DMS 273 (cell line): Measurements from ENCODE around the gene UBE3C.

ENCODE experiments used
- DNase-seq: peaks from one replicate; lab custom pipeline; 2025; ENCODE audit not compliant: unreplicated experiment; lab: John Stamatoyannopoulos, UW

UBE3C gene

GRCh38 chr7:157284229-157285014 is 145.7 kb downstream of the UBE3C start:
- no peak for DNase-seq

- DNase-seq, result no peak
These were observed 152.8 kb downstream of the UBE3C start for GRCh38 chr7:157291404-157292080.

GRCh38 chr7:157292258-157292657 is 153.5 kb downstream of the UBE3C start:
- no peak for DNase-seq

- no peak for DNase-seq
These were observed 154.2 kb downstream of the UBE3C start for GRCh38 chr7:157292770-157293412.

DNA sequence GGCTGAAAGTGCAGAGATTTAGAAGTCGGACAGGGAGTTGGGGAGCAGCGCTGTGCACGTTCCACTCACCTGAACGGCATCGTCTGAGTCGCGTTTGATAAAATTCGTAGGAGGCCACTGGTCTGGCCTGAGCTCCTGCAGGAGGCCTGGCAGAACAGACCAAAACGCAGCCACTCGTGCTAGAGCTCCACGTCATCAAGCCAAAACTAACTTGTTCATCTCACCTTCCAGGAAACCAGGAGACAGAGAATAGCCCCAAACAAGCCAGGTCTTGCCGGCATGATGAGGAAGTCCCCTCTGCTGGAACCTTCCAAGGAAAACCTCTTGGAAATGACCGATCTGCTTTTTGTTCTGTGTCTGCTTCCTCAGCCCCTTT is 154.7 kb downstream of the UBE3C start:
- no peak for DNase-seq

DNA sequence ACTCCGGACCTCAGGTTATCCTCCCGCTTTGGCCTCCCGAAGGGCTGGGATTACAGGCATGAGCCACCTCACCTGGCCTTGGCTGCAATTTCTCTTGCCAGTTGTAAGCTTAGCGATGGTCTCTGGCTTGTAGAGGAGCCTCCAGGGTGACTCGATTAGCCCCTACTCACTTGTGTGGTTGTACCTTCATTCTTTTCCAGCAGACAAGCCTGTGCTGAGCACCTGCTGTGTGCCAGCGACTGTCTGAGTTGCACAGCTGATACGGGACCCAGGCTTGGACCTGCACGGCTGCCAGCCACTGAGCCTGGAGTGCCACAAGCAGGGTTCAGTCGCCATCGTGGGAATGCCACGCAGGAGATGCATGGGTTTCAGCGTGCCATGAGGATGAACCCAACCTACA is 156.0 kb downstream of the UBE3C start:
- DNase-seq, result no peak

DNA sequence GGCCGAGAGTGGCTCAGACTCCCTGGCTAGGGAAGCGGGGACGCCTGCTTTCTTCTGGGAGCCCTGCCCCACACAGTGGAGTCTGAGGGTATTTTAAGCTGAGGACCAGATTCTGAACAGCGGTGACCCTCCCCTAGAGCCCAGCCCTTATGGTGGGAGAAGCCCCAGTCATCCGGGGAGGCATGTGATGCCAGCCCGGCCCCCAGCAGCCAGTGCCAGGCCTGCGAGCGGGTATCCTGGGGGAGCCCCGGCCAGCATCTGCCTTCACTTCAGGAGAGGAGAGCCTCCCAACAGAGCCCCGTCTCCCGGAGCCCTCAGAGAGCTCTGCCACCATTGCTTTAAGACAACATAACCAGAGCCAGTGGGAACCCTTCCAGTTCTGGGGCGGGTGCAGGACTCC is 156.6 kb downstream of the UBE3C start:
- DNase-seq, result no peak

DNA sequence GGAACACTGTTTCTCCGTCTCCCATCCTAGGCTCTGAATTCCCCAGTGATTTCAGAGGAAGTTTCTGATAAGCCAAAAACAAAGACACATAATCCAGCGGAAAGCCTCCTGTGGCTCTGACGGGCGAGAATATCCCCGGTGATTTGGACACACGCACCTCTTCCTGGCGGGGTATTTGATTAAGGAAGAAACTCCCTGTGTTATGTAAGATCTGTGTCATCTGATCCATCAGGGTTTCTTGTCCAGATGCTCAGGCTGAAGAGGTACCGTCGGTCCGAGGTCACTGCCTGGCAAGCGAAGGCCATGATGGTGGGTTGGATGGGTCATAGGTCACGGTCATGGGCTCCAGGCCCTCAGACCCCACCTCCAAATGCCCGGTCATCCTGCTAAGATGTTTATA is 158.5 kb downstream of the UBE3C start:
- DNase-seq, result no peak

GRCh38 chr7:157299317-157299612 is 160.5 kb downstream of the UBE3C start:
- no peak for DNase-seq

GRCh38 chr7:157299613-157300368 is 161.1 kb downstream of the UBE3C start:
- DNase-seq, result peak; percentile 35

- no peak for DNase-seq
These were observed 161.7 kb downstream of the UBE3C start for GRCh38 chr7:157300369-157300825.

DNA sequence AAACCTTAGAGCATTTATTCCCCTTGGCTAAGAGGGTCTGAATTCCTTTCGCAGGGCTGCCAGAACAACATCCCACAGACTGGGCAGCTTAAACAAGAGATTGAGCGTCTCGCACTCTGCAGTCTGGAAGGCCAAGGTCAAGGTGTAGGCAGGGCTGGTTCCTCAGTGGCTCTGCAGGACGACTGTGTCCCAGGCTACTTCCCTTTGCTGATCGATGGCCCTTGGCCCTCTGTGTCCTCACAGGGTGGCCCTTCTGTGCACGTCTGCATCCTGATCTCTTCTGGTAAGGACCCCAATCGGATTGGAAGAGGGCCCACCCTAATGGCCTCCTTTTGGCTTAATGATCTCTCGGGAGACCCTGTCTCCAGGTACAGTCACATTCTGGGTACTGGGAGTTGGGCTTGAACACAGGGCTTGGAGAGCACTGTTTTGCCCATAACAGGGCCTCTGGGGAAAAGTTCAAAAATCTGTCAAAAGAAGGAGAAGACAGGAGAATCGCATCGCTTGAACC is 162.9 kb downstream of the UBE3C start:
- no peak for DNase-seq

DNA sequence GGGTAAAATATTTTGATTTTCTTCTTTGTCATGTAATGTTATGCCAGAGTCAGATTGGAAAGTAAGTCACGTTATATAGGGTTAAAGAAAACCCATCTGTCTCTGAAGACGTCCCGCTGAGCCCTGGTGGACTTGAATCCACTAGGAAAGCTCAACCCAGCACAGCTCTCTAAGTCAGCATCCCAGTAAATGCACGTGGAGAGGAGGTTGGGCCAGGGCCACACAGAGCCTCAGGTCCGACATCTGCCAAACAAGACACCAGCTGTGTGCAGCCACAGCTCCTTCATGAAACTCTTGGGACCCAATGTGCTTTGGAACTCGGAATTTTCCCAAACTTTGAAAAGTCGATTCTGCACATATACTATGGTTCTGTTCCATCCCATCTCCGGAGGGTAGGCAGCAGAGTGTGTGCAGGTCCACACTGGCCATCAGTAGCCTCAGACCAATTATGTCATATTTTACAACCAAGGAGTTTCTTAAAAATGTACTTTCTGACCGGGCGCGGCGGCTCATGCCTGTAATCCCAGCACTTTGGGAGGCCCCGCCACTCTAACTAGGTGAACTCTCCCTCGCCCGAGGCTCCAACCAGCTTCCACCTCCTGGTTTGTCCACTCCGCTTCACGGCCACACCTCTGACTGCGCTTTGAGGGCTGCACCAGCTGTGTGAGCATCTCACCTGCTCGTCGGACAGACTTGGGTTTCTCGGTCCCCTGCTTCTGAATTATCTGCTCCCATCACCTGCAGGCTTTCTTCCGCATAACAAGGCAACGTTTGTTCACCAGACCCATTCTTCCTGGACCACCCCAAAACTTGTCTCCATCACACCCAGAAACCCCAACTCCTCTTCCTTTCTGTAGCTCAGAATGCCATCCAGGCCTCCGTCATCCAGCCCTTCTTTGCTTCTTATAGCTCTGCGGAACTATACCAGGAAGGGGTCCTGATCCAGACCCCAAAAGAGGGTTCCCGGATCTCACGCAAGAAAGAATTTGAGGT is 168.4 kb downstream of the UBE3C start:
- peak; percentile 60 for DNase-seq

DNA sequence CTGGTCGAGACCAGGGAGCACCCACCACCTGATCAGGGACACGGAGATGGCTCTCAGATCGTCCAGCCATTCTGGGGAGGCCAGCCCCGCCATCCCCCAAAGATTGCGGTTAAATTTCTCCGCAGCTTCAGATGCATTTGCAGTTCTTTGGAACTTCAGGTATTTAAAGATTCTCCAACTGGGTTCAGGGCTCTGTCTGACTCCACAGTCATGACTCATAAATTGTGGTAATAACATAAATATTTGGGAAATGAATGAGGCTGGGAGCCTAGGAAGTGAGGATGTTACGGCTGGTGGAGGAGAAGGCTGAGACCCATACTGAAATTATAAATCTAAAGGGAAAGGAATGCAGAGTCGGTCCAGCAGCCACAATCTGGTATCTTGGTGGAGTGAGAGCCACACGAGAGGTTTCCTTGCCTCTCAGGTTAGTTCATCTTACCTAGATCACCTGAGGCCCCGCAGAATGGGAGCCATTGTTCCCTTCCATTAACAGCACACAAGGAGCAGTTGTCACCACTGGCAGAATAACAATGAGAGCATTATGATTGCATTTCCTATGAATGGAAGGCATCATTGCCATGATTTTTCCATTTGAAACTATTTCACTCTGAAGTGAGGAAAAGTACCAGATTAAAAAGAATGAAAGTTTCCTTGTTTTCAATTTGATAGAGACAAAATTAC is 171.4 kb downstream of the UBE3C start:
- DNase-seq, result no peak

GRCh38 chr7:157310676-157311185 is 172.0 kb downstream of the UBE3C start:
- DNase-seq, result no peak

DNA sequence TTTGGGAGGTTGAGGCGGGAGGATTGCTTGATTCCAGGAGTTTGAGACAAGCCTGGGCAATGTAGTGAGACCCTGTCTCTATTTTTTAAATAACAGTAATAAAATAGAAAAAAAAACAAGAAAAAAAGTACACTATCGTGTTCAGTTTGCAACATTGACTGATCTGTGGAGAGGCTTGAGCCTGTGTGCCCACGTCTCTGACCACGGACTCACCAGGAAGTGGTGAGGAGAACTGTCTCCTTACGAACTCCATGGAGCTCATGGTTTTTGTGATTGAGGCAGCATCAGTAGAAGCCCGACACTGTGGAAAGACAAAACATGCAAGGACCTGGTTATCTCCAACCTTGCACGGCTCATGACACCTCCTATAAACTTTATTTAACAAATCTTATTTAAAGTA is 174.2 kb downstream of the UBE3C start:
- no peak for DNase-seq

- DNase-seq, result no peak
These were observed 174.9 kb downstream of the UBE3C start for GRCh38 chr7:157313645-157314044.

DNA sequence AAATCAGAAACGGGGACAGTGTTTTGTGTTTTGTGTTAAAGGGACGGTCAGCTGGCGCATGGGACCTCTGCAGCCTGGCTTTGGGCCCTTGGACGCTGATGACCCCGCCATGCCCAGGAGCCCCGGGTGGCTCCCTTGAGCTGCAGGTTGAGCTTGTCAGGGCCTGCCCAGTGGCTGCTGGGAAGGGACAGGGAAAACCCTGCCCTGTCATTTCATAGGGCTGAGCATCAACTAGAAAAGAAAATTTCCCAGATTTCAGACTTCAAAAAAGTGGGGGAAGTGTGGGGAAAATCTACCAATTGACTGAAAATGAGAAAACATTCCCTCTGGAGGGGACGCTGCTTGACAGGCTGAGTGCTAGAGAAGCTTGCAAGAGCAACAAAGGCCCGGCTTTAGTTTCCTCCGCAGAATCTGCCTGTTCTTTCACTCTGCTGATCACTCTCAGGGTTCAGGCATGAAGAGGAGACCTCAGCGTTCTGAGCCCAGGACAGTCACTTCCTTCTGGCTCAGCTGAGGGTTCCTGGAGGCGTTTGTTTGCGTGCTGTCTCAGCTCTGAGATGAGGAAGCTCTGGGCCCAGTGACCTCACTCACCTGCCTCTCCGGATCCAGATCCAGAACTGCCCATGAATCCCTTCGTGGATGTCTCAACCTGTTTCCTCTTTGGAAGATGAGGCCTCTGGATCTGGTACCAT is 179.4 kb downstream of the UBE3C start:
- DNase-seq, result no peak
